Chondrocyte (in vitro differentiated cells): ENCODE measurements around the gene MTA1. TPM values are rescaled to one million over a fixed set of nuclear protein-coding genes. Genes with fewer than 3 reads are reported as not detected.

Experiments
- DNase-seq: peaks from one replicate; pipeline ENCODE4 v3.0.0; 2021; ENCODE audit warnings: mixed read lengths, low spot score
- H3K27ac Mint-ChIP-seq: one replicate; pipeline ENCODE4 v1.8.0; 2021; ENCODE audit warnings: mild to moderate bottlenecking, moderate library complexity, mixed read lengths; ENCODE audit not compliant: unreplicated experiment
- H3K27me3 Mint-ChIP-seq: 2 replicates; pipeline ENCODE4 v1.8.0; 2021; ENCODE audit warnings: low read depth, mixed read lengths
- H3K36me3 Mint-ChIP-seq: 2 replicates; pipeline ENCODE4 v1.8.0; 2021; ENCODE audit warnings: low read depth, mixed read lengths
- H3K4me1 Mint-ChIP-seq: 2 replicates; pipeline ENCODE4 v1.8.0; 2021; ENCODE audit warnings: low read depth, mild to moderate bottlenecking, mixed read lengths
- H3K4me3 Mint-ChIP-seq: one replicate; pipeline ENCODE4 v1.8.0; 2021; ENCODE audit warnings: mild to moderate bottlenecking, moderate library complexity, mixed read lengths; ENCODE audit not compliant: unreplicated experiment
- H3K9me3 Mint-ChIP-seq: 2 replicates; pipeline ENCODE4 v1.8.0; 2021; ENCODE audit warnings: low read depth, mixed read lengths
- long read RNA-seq: library from polyadenylated mRNA; stranded (forward); transcript quantifications from one replicate; pipeline ENCODE4 v2.0.0, GENCODE V29; 2021
- total RNA-seq: library from RNA; stranded (reverse); gene quantifications from 3 replicates; pipeline ENCODE4 v1.2.1, GENCODE V29; 2021
- TF ChIP-seq, protein P1 (sequence below): fragments of 200-600 bp; sonication (generic); IDR thresholded peaks from 2 replicates; pipeline ENCODE4 v1.5.0; 2021; ENCODE audit warnings: antibody characterized with exemption, mild to moderate bottlenecking, moderate library complexity

The MTA1 gene
- total RNA-seq: 83.6 to 91.9 TPM (median 85.1 TPM) in 3 replicates
- long read RNA-seq, transcript MTA1-201 (21 exons, 2,876 nt): major isoform, 56 of 86 reads
- long read RNA-seq, partial matches to known transcripts: 9 of 86 reads
- long read RNA-seq, other reads (novel, unspliced or antisense): 14 of 86 reads

DNA sequence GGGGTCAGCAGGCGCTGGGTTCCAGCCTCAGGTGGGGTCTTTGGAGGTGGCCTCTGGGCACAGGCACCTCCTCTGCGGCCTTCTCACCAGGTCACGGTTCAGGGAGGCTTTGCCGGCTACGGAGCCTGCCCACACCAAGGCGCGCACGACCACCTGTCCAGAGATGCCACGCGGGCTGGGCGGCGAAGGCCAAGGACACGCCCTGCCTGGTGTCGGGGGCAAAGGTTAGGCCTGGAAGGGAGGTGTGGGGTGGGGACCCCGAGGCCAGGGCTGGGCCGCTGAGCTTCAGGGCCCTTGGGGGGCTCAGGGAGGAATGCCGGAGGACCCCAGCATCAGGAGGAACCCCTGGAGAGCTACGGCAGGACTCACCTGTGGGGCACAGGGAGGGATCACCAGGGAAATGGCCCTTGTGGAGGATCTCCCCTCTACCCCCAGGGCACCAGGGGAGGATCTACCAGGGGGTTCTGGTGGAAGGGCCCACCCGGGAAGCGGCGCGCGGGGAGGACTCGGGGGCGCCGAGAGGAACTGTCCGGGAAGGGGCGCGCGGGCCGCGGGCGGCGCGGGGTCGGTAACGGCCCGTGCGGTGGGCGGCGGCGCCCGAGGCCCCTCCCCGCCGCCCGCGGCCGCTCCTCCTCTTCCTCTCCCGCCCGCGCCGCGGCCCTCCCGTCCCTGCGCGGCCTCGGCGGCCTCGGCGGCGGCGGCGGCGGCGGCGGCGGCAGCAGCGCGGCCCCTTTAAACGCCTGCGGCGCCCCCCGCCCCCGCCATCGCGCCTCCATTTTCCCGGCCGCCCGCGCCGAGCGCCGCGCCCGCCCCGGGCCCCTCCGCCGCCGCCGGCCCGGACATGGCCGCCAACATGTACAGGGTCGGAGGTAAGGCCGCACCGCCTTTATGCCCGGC lies at the start of gene MTA1:
Gene MTA1, plus strand, starts transcription at position 633 of the 897 bp plus-strand sequence. Its CDS starts 209 bp downstream, at position 842.
- Mint-ChIP-seq H3K4me3 (peak within 1 kb of the TSS; percentile 85), H3K4me1 (peaks cover 40% of the 10 kb centered on the region), H3K27ac (peak within 1 kb of the TSS; percentile 8), H3K9me3 (no peaks in the 10 kb centered on the region), H3K36me3 (no peaks in the 10 kb centered on the region), H3K27me3 (no peaks in the 10 kb centered on the region)
- DNase-seq: no peak
- TF ChIP-seq, protein P1, sequence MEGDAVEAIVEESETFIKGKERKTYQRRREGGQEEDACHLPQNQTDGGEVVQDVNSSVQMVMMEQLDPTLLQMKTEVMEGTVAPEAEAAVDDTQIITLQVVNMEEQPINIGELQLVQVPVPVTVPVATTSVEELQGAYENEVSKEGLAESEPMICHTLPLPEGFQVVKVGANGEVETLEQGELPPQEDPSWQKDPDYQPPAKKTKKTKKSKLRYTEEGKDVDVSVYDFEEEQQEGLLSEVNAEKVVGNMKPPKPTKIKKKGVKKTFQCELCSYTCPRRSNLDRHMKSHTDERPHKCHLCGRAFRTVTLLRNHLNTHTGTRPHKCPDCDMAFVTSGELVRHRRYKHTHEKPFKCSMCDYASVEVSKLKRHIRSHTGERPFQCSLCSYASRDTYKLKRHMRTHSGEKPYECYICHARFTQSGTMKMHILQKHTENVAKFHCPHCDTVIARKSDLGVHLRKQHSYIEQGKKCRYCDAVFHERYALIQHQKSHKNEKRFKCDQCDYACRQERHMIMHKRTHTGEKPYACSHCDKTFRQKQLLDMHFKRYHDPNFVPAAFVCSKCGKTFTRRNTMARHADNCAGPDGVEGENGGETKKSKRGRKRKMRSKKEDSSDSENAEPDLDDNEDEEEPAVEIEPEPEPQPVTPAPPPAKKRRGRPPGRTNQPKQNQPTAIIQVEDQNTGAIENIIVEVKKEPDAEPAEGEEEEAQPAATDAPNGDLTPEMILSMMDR: no peak

DNA sequence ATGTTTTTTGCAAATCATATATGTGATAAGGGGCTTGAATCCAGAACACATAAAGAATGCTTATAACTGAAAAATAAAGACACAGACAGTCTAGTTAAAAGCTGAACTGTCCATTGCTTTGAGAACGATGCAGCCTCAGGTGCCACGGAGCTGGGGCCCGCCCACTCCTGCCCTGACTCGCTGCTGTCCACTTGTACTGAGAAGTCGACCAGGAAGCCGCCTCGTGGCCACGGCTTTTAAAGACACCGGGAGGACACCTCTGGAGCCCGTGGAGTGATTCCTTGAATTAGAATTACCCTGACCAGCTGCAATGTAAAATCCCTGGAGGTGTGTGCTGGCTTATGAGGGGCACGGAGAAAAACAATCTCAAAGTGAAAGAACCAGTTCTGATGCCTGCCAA lies 45.2 kb upstream of the MTA1 start:
- no peaks in the 10 kb centered on the region for H3K9me3 Mint-ChIP-seq
- peaks cover 13% of the 10 kb centered on the region for H3K36me3 Mint-ChIP-seq
- no peak overlapping the region for H3K27ac Mint-ChIP-seq
- no peaks in the 10 kb centered on the region for H3K4me1 Mint-ChIP-seq
- no peak for DNase-seq
- no peaks in the 10 kb centered on the region for H3K27me3 Mint-ChIP-seq
- no peak overlapping the region for H3K4me3 Mint-ChIP-seq
- TF ChIP-seq, protein P1: no peak

DNA sequence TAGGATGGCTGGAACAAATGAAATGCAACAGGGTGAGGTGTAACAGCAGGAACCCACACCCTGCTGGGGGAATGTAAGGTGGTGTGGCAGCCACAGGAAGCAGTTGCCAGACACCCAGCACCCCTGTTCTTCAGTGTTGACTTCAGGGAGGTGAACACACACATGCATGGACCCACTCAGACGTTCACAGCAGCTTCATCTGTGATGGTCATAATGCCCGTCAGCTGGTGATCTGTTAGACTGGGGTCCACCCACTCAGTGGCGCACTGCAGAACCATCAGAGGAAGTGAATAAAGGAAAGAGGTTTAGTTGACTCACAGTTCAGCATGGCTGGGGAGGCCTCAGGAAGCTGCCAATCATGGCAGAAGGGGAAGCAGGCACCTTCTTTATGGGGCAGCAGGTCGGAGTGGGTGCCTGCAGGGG lies 44.0 kb upstream of the MTA1 start:
- Mint-ChIP-seq H3K36me3 (peaks cover 11% of the 10 kb centered on the region), H3K4me1 (no peaks in the 10 kb centered on the region), H3K27me3 (no peaks in the 10 kb centered on the region), H3K9me3 (no peaks in the 10 kb centered on the region), H3K4me3 (no peak overlapping the region), H3K27ac (no peak overlapping the region)
- DNase-seq: no peak
- TF ChIP-seq, protein P1: no peak

DNA sequence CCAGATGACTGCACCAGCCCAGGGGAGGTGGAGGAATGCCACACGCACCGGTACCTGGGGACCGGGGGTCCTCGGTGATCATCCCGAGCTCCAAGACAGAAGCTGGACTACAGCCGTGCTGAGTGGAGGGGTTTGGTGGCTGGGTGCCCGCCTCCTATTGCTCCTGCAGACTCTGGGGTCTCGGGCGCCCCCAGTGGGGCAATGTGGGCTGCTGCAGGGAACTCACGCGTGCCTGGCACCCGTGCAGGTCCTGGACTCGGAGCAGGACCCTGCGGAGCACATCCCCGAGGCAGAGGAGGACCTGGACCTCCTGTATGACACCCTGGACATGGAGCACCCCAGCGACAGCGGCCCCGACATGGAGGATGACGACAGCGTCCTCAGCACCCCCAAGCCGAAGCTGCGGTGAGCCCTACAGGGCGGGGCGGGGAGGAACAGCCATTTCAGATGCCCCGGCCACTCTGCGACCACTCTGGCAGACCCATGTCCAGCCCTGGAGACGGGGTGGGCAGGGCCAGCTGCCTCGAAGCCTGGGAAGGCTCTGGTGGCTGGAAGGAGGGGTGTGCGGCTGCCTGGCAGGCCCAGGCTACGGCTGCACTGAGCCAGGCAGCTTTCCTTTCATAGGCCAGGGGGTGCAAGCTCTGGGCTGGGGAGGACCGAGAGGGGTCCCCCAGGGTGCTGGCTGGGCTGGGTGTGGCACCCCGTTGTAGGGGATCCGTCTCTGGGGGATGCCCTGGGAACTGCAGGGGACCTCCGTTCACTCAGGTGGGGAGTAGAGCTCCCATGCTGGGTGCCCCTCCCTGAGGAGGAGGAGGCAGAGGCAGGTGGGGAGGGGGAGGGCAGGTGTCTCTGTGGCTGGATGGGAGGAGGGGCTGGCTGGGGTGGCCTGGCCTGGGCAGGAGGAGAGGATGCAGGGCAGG lies 42.8 kb upstream of the MTA1 start:
- DNase-seq: no peak
- TF ChIP-seq, protein P1: no peak
- Mint-ChIP-seq H3K36me3 (peaks cover 4% of the 10 kb centered on the region), H3K27ac (no peak overlapping the region), H3K27me3 (no peaks in the 10 kb centered on the region), H3K4me3 (no peak overlapping the region), H3K9me3 (no peaks in the 10 kb centered on the region), H3K4me1 (no peaks in the 10 kb centered on the region)
